H1 (cell line): ENCODE data around the gene HMGB4.

Experiments used
- PHF8 ChIP-seq: fragments of 200-600 bp; sonication (generic); conservative IDR thresholded peaks from 2 replicates; pipeline ENCODE4 v1.7.1; 2012; ENCODE audit warnings: low read depth, mild to moderate bottlenecking, inconsistent platforms, low read length, moderate library complexity
- YY1 ChIP-seq: IDR thresholded peaks from 2 replicates; pipeline ENCODE4 v1.6.1; 2011; ENCODE audit warnings: low read depth, mild to moderate bottlenecking, low read length
- ZNF274 ChIP-seq: IDR thresholded peaks from 2 replicates; pipeline ENCODE4 v1.7.0; 2012; ENCODE audit warnings: low read length, borderline replicate concordance; ENCODE audit errors: extremely low read depth
- TF ChIP-seq, protein P1 (sequence below), 3 experiments: IDR thresholded peaks; 1 replicate in 2 of 3; 2 replicates in 1 of 3; pipeline versions ENCODE4 v1.5.1 to v1.6.1; 2011; ENCODE audit warnings: low read length in 3 of 3, mild to moderate bottlenecking in 3 of 3, inconsistent platforms in 2 of 3, low read depth in 1 of 3, moderate library complexity in 1 of 3; ENCODE audit not compliant: insufficient read depth in 1 of 3; ENCODE audit errors: control extremely low read depth in 1 of 3
- TF ChIP-seq, protein P2 (sequence below): IDR thresholded peaks from 2 replicates; pipeline ENCODE4 v1.6.1; 2012; ENCODE audit warnings: inconsistent platforms
- TF ChIP-seq, protein P3 (sequence below): IDR thresholded peaks from 2 replicates; pipeline ENCODE4 v1.6.1; 2012; ENCODE audit warnings: low read length, inconsistent platforms

DNA sequence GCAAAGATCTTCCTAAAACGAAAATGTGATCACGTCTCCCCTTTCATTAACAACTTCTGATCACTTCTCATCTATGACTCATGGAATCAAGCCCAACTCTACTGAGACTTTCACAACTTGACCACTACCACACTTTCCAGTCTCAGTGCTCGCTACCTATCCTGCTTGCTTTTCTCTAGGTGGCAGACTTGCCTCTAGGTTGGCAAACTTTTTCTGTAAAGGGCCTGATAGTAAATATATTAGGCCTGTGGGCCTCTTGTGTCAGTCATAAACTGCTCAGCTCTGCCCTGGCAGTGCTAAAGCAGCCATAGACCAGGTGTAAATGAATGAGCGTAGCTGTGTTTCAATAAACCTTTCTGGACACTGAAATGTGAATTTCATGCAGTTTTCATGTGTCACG, 21.5 kb upstream of the HMGB4 start:
- TF ChIP-seq, protein P1, sequence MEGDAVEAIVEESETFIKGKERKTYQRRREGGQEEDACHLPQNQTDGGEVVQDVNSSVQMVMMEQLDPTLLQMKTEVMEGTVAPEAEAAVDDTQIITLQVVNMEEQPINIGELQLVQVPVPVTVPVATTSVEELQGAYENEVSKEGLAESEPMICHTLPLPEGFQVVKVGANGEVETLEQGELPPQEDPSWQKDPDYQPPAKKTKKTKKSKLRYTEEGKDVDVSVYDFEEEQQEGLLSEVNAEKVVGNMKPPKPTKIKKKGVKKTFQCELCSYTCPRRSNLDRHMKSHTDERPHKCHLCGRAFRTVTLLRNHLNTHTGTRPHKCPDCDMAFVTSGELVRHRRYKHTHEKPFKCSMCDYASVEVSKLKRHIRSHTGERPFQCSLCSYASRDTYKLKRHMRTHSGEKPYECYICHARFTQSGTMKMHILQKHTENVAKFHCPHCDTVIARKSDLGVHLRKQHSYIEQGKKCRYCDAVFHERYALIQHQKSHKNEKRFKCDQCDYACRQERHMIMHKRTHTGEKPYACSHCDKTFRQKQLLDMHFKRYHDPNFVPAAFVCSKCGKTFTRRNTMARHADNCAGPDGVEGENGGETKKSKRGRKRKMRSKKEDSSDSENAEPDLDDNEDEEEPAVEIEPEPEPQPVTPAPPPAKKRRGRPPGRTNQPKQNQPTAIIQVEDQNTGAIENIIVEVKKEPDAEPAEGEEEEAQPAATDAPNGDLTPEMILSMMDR (IDR thresholded peaks at IDR 0.05; ENCODE audit: control extremely low read depth in 1 of 3, insufficient read depth in 1 of 3, low read depth in 1 of 3, low read length in 3 of 3) = peak in 2 of 3 experiments; percentile 12 to 23; a peak in 2 of 4 replicates
- TF ChIP-seq, protein P2, sequence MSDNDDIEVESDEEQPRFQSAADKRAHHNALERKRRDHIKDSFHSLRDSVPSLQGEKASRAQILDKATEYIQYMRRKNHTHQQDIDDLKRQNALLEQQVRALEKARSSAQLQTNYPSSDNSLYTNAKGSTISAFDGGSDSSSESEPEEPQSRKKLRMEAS = no peak
- no peak for TF ChIP-seq ZNF274
- no peak for TF ChIP-seq PHF8
- TF ChIP-seq, protein P3, sequence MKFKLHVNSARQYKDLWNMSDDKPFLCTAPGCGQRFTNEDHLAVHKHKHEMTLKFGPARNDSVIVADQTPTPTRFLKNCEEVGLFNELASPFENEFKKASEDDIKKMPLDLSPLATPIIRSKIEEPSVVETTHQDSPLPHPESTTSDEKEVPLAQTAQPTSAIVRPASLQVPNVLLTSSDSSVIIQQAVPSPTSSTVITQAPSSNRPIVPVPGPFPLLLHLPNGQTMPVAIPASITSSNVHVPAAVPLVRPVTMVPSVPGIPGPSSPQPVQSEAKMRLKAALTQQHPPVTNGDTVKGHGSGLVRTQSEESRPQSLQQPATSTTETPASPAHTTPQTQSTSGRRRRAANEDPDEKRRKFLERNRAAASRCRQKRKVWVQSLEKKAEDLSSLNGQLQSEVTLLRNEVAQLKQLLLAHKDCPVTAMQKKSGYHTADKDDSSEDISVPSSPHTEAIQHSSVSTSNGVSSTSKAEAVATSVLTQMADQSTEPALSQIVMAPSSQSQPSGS = no peak
- no peak for TF ChIP-seq YY1
